GM12878 (cell line): ENCODE measurements around the gene ACKR2. TPM values are rescaled to one million over a fixed set of nuclear protein-coding genes. Genes with fewer than 3 reads are reported as not detected.

Experiments used
- ATAC-seq: fragments of 200-7000 bp; cut with Tn5 transposase; 3 replicates; pipeline ENCODE4 v1.9.1; 2020; ENCODE audit warnings: mild to moderate bottlenecking, moderate library complexity
- BruUV-seq: library from RNA; stranded (reverse); fragments of 400-500 nt; replicated peaks from 2 replicates; lab custom pipeline; 2021; lab: Mats Ljungman, UMichigan
- CTCF ChIA-PET: fragments of 300-600 bp; sonication (Branson Sonifier 250); formaldehyde crosslinking; extraction: SDS; loops from one replicate; lab custom pipeline; 2021; ENCODE audit warnings: inconsistent platforms; lab: Yijun Ruan, JAX
- POLR2A ChIA-PET: fragments of 350-600 bp; formaldehyde crosslinking; extraction: SDS; loops from one replicate; lab custom pipeline; 2021; ENCODE audit warnings: inconsistent platforms; lab: Charles Lee
- RAD21 ChIA-PET: fragments of 300-600 bp; sonication (Branson Sonifier 250); formaldehyde crosslinking; loops from one replicate; lab custom pipeline; 2023; ENCODE audit warnings: antibody characterized with exemption; ENCODE audit not compliant: unreplicated experiment; lab: Charles Lee
- SMC1A ChIA-PET: fragments of 300-600 bp; sonication (Branson Sonifier 250); formaldehyde crosslinking; loops from one replicate; lab custom pipeline; 2023; ENCODE audit not compliant: unreplicated experiment, uncharacterized antibody; lab: Charles Lee
- DNase-seq: peaks from one replicate; pipeline ENCODE4 v3.0.0-alpha.2; 2011; ENCODE audit warnings: low read depth, low spot score
- FAIRE-seq: peaks from 3 replicates; lab custom pipeline; 2011; peaks lifted over from hg19 to GRCh38; lab: Jason Lieb, UNC
- H2AFZ ChIP-seq: 2 replicates; pipeline ENCODE4 v1.6.0; 2011; ENCODE audit warnings: low read depth, low read length, control low read depth; ENCODE audit not compliant: control insufficient read depth
- H3K27ac ChIP-seq: 2 replicates; pipeline ENCODE4 v1.5.1; 2011; ENCODE audit warnings: control low read depth; ENCODE audit not compliant: control insufficient read depth, insufficient read depth
- H3K27me3 ChIP-seq, 2 experiments: replicated peaks in 1 of 2; 2 replicates each; pipeline versions ENCODE4 v1.6.0 to v1.6.1; 2011; ENCODE audit warnings: low read length in 1 of 2; ENCODE audit not compliant: control insufficient read depth in 2 of 2, insufficient read depth in 2 of 2
- H3K36me3 ChIP-seq, 2 experiments: 2 replicates each; pipeline ENCODE4 v1.5.1; 2011; ENCODE audit warnings: low read length in 1 of 2; ENCODE audit not compliant: control insufficient read depth in 2 of 2, insufficient read depth in 2 of 2
- H3K4me1 ChIP-seq: 2 replicates; pipeline ENCODE4 v1.6.1; 2011; ENCODE audit warnings: mild to moderate bottlenecking, low read length, moderate library complexity, mixed read lengths; ENCODE audit not compliant: control insufficient read depth, insufficient read depth
- H3K4me2 ChIP-seq: 2 replicates; pipeline ENCODE4 v1.6.0; 2011; ENCODE audit warnings: control low read depth; ENCODE audit not compliant: control insufficient read depth, insufficient read depth
- H3K4me3 ChIP-seq: fragments of 200-600 bp; sonication (generic); 2 replicates; pipeline ENCODE4 v1.5.1; 2016
- H3K79me2 ChIP-seq: 2 replicates; pipeline ENCODE4 v1.6.0; 2011; ENCODE audit warnings: low read length; ENCODE audit not compliant: control insufficient read depth, insufficient read depth
- H3K9ac ChIP-seq: 2 replicates; pipeline ENCODE4 v1.8.0; 2011; ENCODE audit warnings: low read length, control low read depth, mixed read lengths; ENCODE audit not compliant: control insufficient read depth, insufficient read depth
- H3K9me3 ChIP-seq: replicated peaks from 3 replicates; pipeline ENCODE4 v1.5.1; 2011; ENCODE audit warnings: mild to moderate bottlenecking, low read length; ENCODE audit not compliant: control insufficient read depth, insufficient read depth
- H4K20me1 ChIP-seq: 2 replicates; pipeline ENCODE4 v1.6.0; 2011; ENCODE audit not compliant: control insufficient read depth, insufficient read depth
- BHLHE40 ChIP-seq, 2 experiments: fragments of 450-650 bp in 1 of 2; IDR thresholded peaks; 2 replicates each; pipeline ENCODE4 v1.6.1; 2011 to 2017; ENCODE audit warnings: low read depth in 2 of 2, borderline replicate concordance in 1 of 2, improper control_type of control experiment in 1 of 2, low read length in 1 of 2, mild to moderate bottlenecking in 1 of 2
- CBFB ChIP-seq: IDR thresholded peaks from 2 replicates; pipeline ENCODE4 v1.6.1; 2016; ENCODE audit warnings: antibody characterized with exemption, low read depth
- CHD1 ChIP-seq: IDR thresholded peaks from 2 replicates; pipeline ENCODE4 v1.6.1; 2012; ENCODE audit warnings: low read depth, low read length, improper control_type of control experiment
- EED ChIP-seq: sonication (generic); IDR thresholded peaks from 2 replicates; pipeline ENCODE4 v1.6.1; 2016; ENCODE audit warnings: antibody characterized with exemption, low read depth
- FOXK2 ChIP-seq: fragments of 450-650 bp; IDR thresholded peaks from 2 replicates; pipeline ENCODE4 v1.6.1; 2017; ENCODE audit warnings: mild to moderate bottlenecking, moderate library complexity
- GATAD2B ChIP-seq: fragments of 450-650 bp; conservative IDR thresholded peaks from 2 replicates; pipeline ENCODE4 v1.6.1; 2017; ENCODE audit warnings: low read depth, mild to moderate bottlenecking, moderate library complexity
- JUNB ChIP-seq: IDR thresholded peaks from 2 replicates; pipeline ENCODE4 v1.6.1; 2016; ENCODE audit warnings: antibody characterized with exemption, mild to moderate bottlenecking
- KLF5 ChIP-seq: fragments of 450-650 bp; IDR thresholded peaks from 2 replicates; pipeline ENCODE4 v1.6.1; 2014; ENCODE audit warnings: mild to moderate bottlenecking; ENCODE audit not compliant: partially characterized antibody
- PAX8 ChIP-seq: fragments of 450-650 bp; IDR thresholded peaks from 2 replicates; pipeline ENCODE4 v1.6.1; 2017; ENCODE audit warnings: mild to moderate bottlenecking, moderate library complexity
- POLR2AphosphoS2 ChIP-seq: IDR thresholded peaks from 2 replicates; pipeline ENCODE4 v1.6.1; 2011; ENCODE audit warnings: low read depth, mild to moderate bottlenecking, low read length, improper control_type of control experiment, moderate library complexity
- PRDM15 ChIP-seq: fragments of 450-650 bp; formaldehyde crosslinking; IDR thresholded peaks from 2 replicates; pipeline ENCODE4 v1.4.0; 2020; ENCODE audit warnings: mild to moderate bottlenecking, moderate library complexity
- TARDBP ChIP-seq: IDR thresholded peaks from 2 replicates; pipeline ENCODE4 v1.6.1; 2016; ENCODE audit warnings: borderline replicate concordance
- TBL1XR1 ChIP-seq: IDR thresholded peaks from 2 replicates; pipeline ENCODE4 v1.6.1; 2012; ENCODE audit warnings: low read depth, low read length, improper control_type of control experiment
- YY1 ChIP-seq: IDR thresholded peaks from 2 replicates; pipeline ENCODE4 v1.6.1; 2011; ENCODE audit warnings: low read depth, mild to moderate bottlenecking, low read length
- ZNF207 ChIP-seq: fragments of 450-650 bp; IDR thresholded peaks from 2 replicates; pipeline ENCODE4 v1.6.1; 2014; ENCODE audit warnings: antibody characterized with exemption, mild to moderate bottlenecking, borderline replicate concordance
- ZSCAN29 ChIP-seq: fragments of 450-650 bp; IDR thresholded peaks from 2 replicates; pipeline ENCODE4 v1.6.1; 2017; ENCODE audit warnings: mild to moderate bottlenecking, moderate library complexity
- WGBS: methylation state at CpG from one replicate; pipeline ENCODE4 v1.1.6; 2016; ENCODE audit warnings: low lambda C conversion rate; ENCODE audit not compliant: insufficient replicate concordance, insufficient coverage; ENCODE audit errors: missing lambda C conversion rate; 5-methylcytosine and 5-hydroxymethylcytosine counted together
- in situ Hi-C: fragments of 300-500 bp; cut with MboI; formaldehyde crosslinking; loops from 9 replicates; pipeline ENCODE4 v1.14.3; 2018; ENCODE audit warnings: mixed read lengths
- intact Hi-C: fragments of 100-400 bp; cut with micrococcal nuclease; formaldehyde crosslinking; loops from one replicate; pipeline ENCODE4 v1.14.2; 2022; ENCODE audit not compliant: unreplicated experiment
- polyA plus RNA-seq, 11 experiments: library from polyadenylated mRNA; depleted of rRNA in 4 of 11; unstranded in 6 of 11; stranded (reverse) in 5 of 11; fragments of >200 nt; fragmentation: Nextera tagmentation in 4 of 11; fragmentation: Illumina TruSeq in 1 of 11; extraction: Ambion mirVana in 4 of 11; extraction: Trizol in 1 of 11; gene quantifications; 1 replicate in 1 of 11; 2 replicates in 10 of 11; pipeline versions ENCODE4 v1.2.1 to v1.2.3, GENCODE V29; 2011 to 2016; ENCODE audit warnings: inconsistent platforms in 2 of 11, missing spikeins in 2 of 11, low read depth in 1 of 11
- total RNA-seq, 4 experiments: library from RNA; depleted of rRNA in 3 of 4; stranded (reverse); fragments of >200 nt in 3 of 4; fragmentation: Illumina TruSeq in 1 of 4; extraction: Trizol in 1 of 4; gene quantifications; 2 replicates each; pipeline versions ENCODE4 v1.2.1 to v1.2.3, GENCODE V29; 2013 to 2021

Gene ACKR2
- total and polyA plus RNA-seq, 10 of the 15 experiments (the other 5 are each of a cell fraction or from before 2014, with no cell fraction given), result 0.05 to 0.91 (median 0.23) TPM; not detected in 2

- no peaks in the 10 kb centered on the region for H3K27me3 ChIP-seq
- CTCF ChIA-PET, result interaction anchor here (0.6 to 5.2 kb wide), 16 partner anchors 11 to 257 kb away, joined by 3 to 39 read pairs (median 8); no protein-coding TSS in a partner anchor
Measured at GRCh38 chr3:42780398-42780797, 28.8 kb upstream of the ACKR2 start.

More at GRCh38 chr3:42780398-42780797, 28.8 kb upstream of the ACKR2 start:
- in situ Hi-C loops (loop anchor here (5.0 kb wide), 2 partner anchors 57 to 97 kb away; partner anchors contain the start of gene CYP8B1), intact Hi-C loops (loop anchor here (2.0 kb wide), 2 partner anchors 50 to 58 kb away; no protein-coding TSS in a partner anchor)
- Histone ChIP-seq H3K9ac (no peak overlapping the region), H4K20me1 (no peaks in the 10 kb centered on the region; the same call in 1 of the 2 replicates), H3K4me2 (no peak overlapping the region), H3K36me3 (peaks cover 0 to 3% of the 10 kb centered on the region in 2 experiments; a peak in 1 of 4 replicates), H3K27ac (no peak overlapping the region), H3K79me2 (no peaks in the 10 kb centered on the region)
- no TSS peak for BruUV-seq
- DNase-seq (no peak), ATAC-seq (no peak), FAIRE-seq (no peak)
- ChIA-PET POLR2A (interaction anchor here (1.2 kb wide), 1 partner anchor 32 kb away, joined by 3 read pairs; no protein-coding TSS in a partner anchor), RAD21 (interaction anchor here (0.8 to 2.3 kb wide), 4 partner anchors 33 to 101 kb away, joined by 3 to 18 read pairs (median 8); no protein-coding TSS in a partner anchor), SMC1A (interaction anchor here (0.7 to 2.8 kb wide), 8 partner anchors 15 to 109 kb away, joined by 3 to 34 read pairs (median 4); no protein-coding TSS in a partner anchor)
- no peak for TF ChIP-seq YY1
- no peak for TF ChIP-seq ZSCAN29
- no peak for TF ChIP-seq PAX8
- no peak for TF ChIP-seq TBL1XR1
- TF ChIP-seq GATAD2B, result no peak
- no peak for TF ChIP-seq ZNF207
- no peak for TF ChIP-seq FOXK2
- TF ChIP-seq BHLHE40 (IDR thresholded peaks at IDR 0.05; ENCODE audit: borderline replicate concordance in 1 of 2, low read depth in 2 of 2, low read length in 1 of 2), result no peak
- TF ChIP-seq CBFB, result no peak
- no peak for TF ChIP-seq EED
- no peak for TF ChIP-seq JUNB
- no peak for TF ChIP-seq KLF5
- no peak for TF ChIP-seq TARDBP
- TF ChIP-seq CHD1, result no peak
- no peak for TF ChIP-seq POLR2AphosphoS2
- no peak for TF ChIP-seq PRDM15 (CRISPR knock-in tag)
- TF ChIP-seq, all 136 proteins: peak for 0
- Histone ChIP-seq H3K4me1 (no peaks in the 10 kb centered on the region), H2AFZ (no peak overlapping the region), H3K4me3 (no peak overlapping the region), H3K9me3 (no peaks in the 10 kb centered on the region)
- WGBS, result 65% methylated on average over 3 of the region's 3 CpGs
